Endodermal cell (in vitro differentiated cells): ENCODE measurements around the gene SLC25A6. TPM values are rescaled to one million over a fixed set of nuclear protein-coding genes. Genes with fewer than 3 reads are reported as not detected.

Experiments used
- DNase-seq: peaks from one replicate; pipeline ENCODE4 v3.0.0-alpha.2; 2017
- H3K27ac ChIP-seq: 2 replicates; pipeline ENCODE4 v1.5.1; 2013; ENCODE audit warnings: mild to moderate bottlenecking, low read depth, low read length, moderate library complexity
- H3K27me3 ChIP-seq: 2 replicates; pipeline ENCODE4 v1.6.1; 2013; ENCODE audit warnings: mild to moderate bottlenecking, low read length, moderate library complexity; ENCODE audit not compliant: insufficient read depth, control insufficient read depth, poor library complexity, severe bottlenecking
- H3K36me3 ChIP-seq: 2 replicates; pipeline ENCODE4 v1.7.0; 2013; ENCODE audit warnings: mild to moderate bottlenecking, low read length, moderate library complexity; ENCODE audit not compliant: control insufficient read depth, insufficient read depth
- H3K4me1 ChIP-seq: one replicate; pipeline ENCODE4 v1.7.0; 2013; ENCODE audit warnings: low read length; ENCODE audit not compliant: control insufficient read depth, insufficient read depth
- H3K4me3 ChIP-seq: 2 replicates; pipeline ENCODE4 v1.5.1; 2013; ENCODE audit warnings: mild to moderate bottlenecking, low read length, moderate library complexity
- H3K9ac ChIP-seq: 2 replicates; pipeline ENCODE4 v1.6.1; 2013; ENCODE audit warnings: mild to moderate bottlenecking, low read length, moderate library complexity; ENCODE audit not compliant: poor library complexity, severe bottlenecking; ENCODE audit errors: extremely low read depth
- H3K9me3 ChIP-seq: 2 replicates; pipeline ENCODE4 v1.6.1; 2013; ENCODE audit warnings: mild to moderate bottlenecking, low read length, moderate library complexity; ENCODE audit not compliant: control insufficient read depth
- H3K27ac Mint-ChIP-seq: 2 replicates; pipeline ENCODE4 v1.8.0; 2020; ENCODE audit warnings: mixed read lengths
- H3K27me3 Mint-ChIP-seq: 2 replicates; pipeline ENCODE4 v1.8.0; 2021; ENCODE audit warnings: mild to moderate bottlenecking, mixed read lengths; ENCODE audit not compliant: insufficient read depth
- H3K36me3 Mint-ChIP-seq: 2 replicates; pipeline ENCODE4 v1.8.0; 2020; ENCODE audit warnings: low read depth, mixed read lengths
- H3K4me1 Mint-ChIP-seq: 2 replicates; pipeline ENCODE4 v1.8.0; 2020; ENCODE audit warnings: mixed read lengths
- H3K4me3 Mint-ChIP-seq: 2 replicates; pipeline ENCODE4 v1.8.0; 2020; ENCODE audit warnings: mild to moderate bottlenecking, moderate library complexity, mixed read lengths
- H3K9me3 Mint-ChIP-seq: 2 replicates; pipeline ENCODE4 v1.8.0; 2020; ENCODE audit warnings: mild to moderate bottlenecking, mixed read lengths
- WGBS, 2 experiments: methylation state at CpG; one replicate each; pipeline versions ENCODE4 v1.1.5 to v1.1.7; 2013; ENCODE audit warnings: missing lambda C conversion rate in 2 of 2, mixed read lengths in 1 of 2; ENCODE audit not compliant: insufficient coverage in 1 of 2, insufficient read length in 1 of 2; 5-methylcytosine and 5-hydroxymethylcytosine counted together
- total RNA-seq, 2 donors: library from RNA; stranded (reverse); fragmentation: NEBNext Ultra II Directional in 1 of 2; extraction: Animal tissue kit (Norgen Biotek cat#: 25700) in 1 of 2; gene quantifications; 2 replicates in 1 of 2; 3 replicates in 1 of 2; pipeline ENCODE4 v1.2.1, GENCODE V29; 2021
- TF ChIP-seq, protein P1 (sequence below): fragments of 200-600 bp; sonication (generic); conservative IDR thresholded peaks from 2 replicates; pipeline ENCODE4 v1.5.0; 2021; ENCODE audit warnings: antibody characterized with exemption, mild to moderate bottlenecking

Gene SLC25A6
- total RNA-seq, 2 donors from 2014 or later = 424 to 429 TPM

DNA sequence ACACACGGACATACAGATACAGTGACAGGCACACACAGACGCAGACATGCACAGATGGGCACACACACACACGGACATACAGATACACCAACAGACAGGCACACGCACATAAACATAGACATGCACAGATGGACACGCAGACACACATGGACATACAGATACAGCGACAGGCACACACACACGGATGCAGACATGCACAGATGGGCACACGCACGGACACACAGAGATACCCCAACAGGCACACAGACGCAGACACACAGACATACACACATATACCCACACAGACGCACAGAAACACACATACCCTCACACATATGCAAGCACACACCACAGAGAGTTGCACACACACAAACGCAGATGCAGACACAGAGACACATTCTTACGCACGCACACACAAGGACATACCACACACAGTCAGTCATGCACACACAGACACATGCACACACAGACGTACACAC, 24.4 kb upstream of the SLC25A6 start:
- TF ChIP-seq, protein P1, sequence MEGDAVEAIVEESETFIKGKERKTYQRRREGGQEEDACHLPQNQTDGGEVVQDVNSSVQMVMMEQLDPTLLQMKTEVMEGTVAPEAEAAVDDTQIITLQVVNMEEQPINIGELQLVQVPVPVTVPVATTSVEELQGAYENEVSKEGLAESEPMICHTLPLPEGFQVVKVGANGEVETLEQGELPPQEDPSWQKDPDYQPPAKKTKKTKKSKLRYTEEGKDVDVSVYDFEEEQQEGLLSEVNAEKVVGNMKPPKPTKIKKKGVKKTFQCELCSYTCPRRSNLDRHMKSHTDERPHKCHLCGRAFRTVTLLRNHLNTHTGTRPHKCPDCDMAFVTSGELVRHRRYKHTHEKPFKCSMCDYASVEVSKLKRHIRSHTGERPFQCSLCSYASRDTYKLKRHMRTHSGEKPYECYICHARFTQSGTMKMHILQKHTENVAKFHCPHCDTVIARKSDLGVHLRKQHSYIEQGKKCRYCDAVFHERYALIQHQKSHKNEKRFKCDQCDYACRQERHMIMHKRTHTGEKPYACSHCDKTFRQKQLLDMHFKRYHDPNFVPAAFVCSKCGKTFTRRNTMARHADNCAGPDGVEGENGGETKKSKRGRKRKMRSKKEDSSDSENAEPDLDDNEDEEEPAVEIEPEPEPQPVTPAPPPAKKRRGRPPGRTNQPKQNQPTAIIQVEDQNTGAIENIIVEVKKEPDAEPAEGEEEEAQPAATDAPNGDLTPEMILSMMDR = no peak
- H3K9me3 Mint-ChIP-seq = peaks cover 6% of the 10 kb centered on the region
- H3K36me3 ChIP-seq = peaks cover 51% of the 10 kb centered on the region

DNA sequence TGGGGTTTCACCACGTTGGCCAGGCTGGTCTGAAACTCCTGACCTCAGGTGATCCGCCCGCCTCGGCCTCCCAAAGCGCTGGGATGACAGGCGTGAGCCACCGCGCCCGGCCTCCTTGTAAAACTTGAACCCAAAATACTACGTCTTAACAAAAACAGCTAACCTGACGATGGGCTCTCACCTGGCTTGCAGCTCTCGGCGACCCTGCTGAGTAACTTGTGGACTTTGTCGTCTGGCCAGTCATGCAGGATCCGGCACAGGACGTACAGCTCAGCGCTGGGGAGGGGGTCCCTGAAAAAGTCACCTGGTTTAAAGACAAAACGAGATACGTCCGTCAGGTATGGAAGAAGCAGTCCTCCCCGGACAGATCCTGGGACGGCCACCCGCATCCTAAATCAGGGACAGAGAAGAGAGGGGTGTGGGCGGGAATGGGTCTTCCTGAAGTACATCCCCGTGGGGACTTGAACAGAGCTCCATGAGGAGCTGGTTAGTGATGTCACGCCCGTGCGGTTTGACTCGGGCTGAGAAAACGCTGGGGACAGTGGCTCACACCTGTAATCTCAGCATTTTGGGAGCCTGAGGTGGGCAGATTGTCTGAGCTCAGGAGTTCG, 20.7 kb upstream of the SLC25A6 start:
- Mint-ChIP-seq H3K27me3 (no peaks in the 10 kb centered on the region), H3K4me3 (no peak overlapping the region), H3K27ac (no peak overlapping the region), H3K36me3 (peaks cover 39% of the 10 kb centered on the region), H3K4me1 (no peaks in the 10 kb centered on the region), H3K9me3 (no peaks in the 10 kb centered on the region)
- peaks cover 39% of the 10 kb centered on the region for H3K36me3 ChIP-seq
- no peaks in the 10 kb centered on the region for H3K9me3 ChIP-seq
- DNase-seq = no peak
- H3K4me3 ChIP-seq = no peak overlapping the region
- no peaks in the 10 kb centered on the region for H3K27me3 ChIP-seq
- no peaks in the 10 kb centered on the region for H3K4me1 ChIP-seq
- TF ChIP-seq, protein P1 = no peak
- H3K9ac ChIP-seq = no peak overlapping the region
- 94% methylated on average over 30 to 31 of the region's 31 CpGs for WGBS, 2 experiments
- no peak overlapping the region for H3K27ac ChIP-seq

More for the DNA sequence above, 24.4 kb upstream of the SLC25A6 start:
- H3K27ac Mint-ChIP-seq = no peak overlapping the region
- 36 to 74% methylated on average over 2 to 15 of the region's 15 CpGs for WGBS, 2 experiments
- peaks cover 58% of the 10 kb centered on the region for H3K36me3 Mint-ChIP-seq
- no peak for DNase-seq
- H3K4me1 ChIP-seq = no peaks in the 10 kb centered on the region
- no peak overlapping the region for H3K4me3 ChIP-seq
- peaks cover 10% of the 10 kb centered on the region for H3K9me3 ChIP-seq
- peaks cover 12% of the 10 kb centered on the region for H3K4me1 Mint-ChIP-seq
- H3K4me3 Mint-ChIP-seq = no peak overlapping the region
- H3K27me3 Mint-ChIP-seq = no peaks in the 10 kb centered on the region
- H3K27me3 ChIP-seq = no peaks in the 10 kb centered on the region
- H3K9ac ChIP-seq = no peak overlapping the region
- H3K27ac ChIP-seq = no peak overlapping the region

DNA sequence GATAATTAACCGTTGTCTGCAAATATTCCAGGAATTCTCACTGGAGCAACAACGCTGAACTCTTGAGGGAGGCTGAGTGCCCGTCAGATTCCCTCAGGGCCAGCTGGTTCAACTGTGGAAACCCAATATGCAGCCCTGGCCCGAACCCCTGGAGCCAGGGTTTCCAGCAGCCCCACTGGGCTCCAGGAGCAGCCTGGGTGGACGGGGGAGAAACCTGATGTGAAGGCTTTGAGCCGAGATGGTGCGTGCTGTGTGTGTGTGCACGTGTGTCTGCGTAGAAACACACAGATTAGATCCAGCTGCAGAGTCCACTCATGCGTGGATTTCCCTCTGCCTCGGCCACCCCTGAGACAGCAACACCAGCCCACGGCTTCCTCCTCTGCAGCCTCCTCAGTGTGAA, 19.4 kb upstream of the SLC25A6 start:
- H3K36me3 Mint-ChIP-seq = peaks cover 39% of the 10 kb centered on the region
- H3K27ac Mint-ChIP-seq = no peak overlapping the region
- 90 to 95% methylated on average over 12 of the region's 12 CpGs for WGBS, 2 experiments

More for the DNA sequence above, 19.4 kb upstream of the SLC25A6 start:
- Mint-ChIP-seq H3K4me3 (no peak overlapping the region), H3K27me3 (no peaks in the 10 kb centered on the region), H3K9me3 (no peaks in the 10 kb centered on the region), H3K4me1 (no peaks in the 10 kb centered on the region)
- Histone ChIP-seq H3K36me3 (peaks cover 39% of the 10 kb centered on the region), H3K9ac (no peak overlapping the region), H3K4me1 (no peaks in the 10 kb centered on the region), H3K27me3 (no peaks in the 10 kb centered on the region), H3K4me3 (no peak overlapping the region), H3K27ac (no peak overlapping the region), H3K9me3 (no peaks in the 10 kb centered on the region)
- TF ChIP-seq, protein P1 = no peak
- DNase-seq = no peak
